HG03060 (cell line): ENCODE results near the gene UBA52.

Source experiments
- ATAC-seq: cut with Tn5 transposase; IDR thresholded peaks from one replicate; pipeline ENCODE4 v1.9.1; 2021; ENCODE audit warnings: low read depth, moderate number of reproducible peaks; ENCODE audit not compliant: unreplicated experiment

Gene UBA52

GRCh38 chr19:18620902-18621301 lies 49.2 kb downstream of the UBA52 start:
- ATAC-seq = no peak

DNA sequence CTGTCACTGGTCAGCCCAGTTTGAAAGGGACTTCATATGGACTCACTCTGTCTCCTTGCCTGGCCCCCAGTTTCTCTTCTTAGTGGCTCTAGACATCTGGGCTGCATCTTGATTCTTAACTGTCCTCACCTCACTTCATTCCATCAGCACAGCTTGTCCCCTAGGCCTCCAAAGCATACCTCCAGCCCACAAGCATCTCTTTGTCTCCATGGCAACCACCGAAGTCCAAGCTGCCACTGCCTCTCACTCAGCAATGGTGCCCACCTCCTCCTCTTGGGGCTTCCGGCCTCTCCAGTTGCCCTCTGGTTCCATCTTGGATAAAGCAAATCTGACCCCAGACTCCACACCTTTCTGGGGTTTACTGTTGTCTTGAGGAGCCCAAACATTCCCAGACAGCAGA lies 55.2 kb downstream of the UBA52 start:
- ATAC-seq = no peak
